ENCODE results near the gene TOX3. TPM values are rescaled to one million over a fixed set of nuclear protein-coding genes. Genes with fewer than 3 reads are reported as not detected.

Gene TOX3
- total RNA-seq, 1 donor from 2014 or later = not detected

GRCh38 chr16:52456368-52456767, 90.6 kb downstream of the TOX3 start:
- DNase-seq (no peak), ATAC-seq (ENCODE audit: low read depth) (no peak)
- POLR2A ChIA-PET = no interaction called here
- intact Hi-C loops (cut with micrococcal nuclease) = no loop called here
- TF ChIP-seq CTCF (IDR thresholded peaks at IDR 0.05) = no peak
- Mint-ChIP-seq H3K27me3 (no peaks in the 10 kb centered on the region), H3K4me1 (no peaks in the 10 kb centered on the region), H3K4me3 (no peak overlapping the region), H3K9me3 (no peaks in the 10 kb centered on the region), H3K27ac (no peak overlapping the region), H3K36me3 (ENCODE audit: low read depth) (no peaks in the 10 kb centered on the region)
- CTCF ChIA-PET = no interaction called here

- no peaks in the 10 kb centered on the region for H3K9me3 Mint-ChIP-seq
- no peaks in the 10 kb centered on the region for H3K4me1 Mint-ChIP-seq
- DNase-seq (no peak), ATAC-seq (ENCODE audit: low read depth) (no peak)
- intact Hi-C loops (cut with micrococcal nuclease) = no loop called here
- POLR2A ChIA-PET = no interaction called here
- no peaks in the 10 kb centered on the region for H3K27me3 Mint-ChIP-seq
- no peaks in the 10 kb centered on the region for H3K36me3 Mint-ChIP-seq (ENCODE audit: low read depth)
- H3K4me3 Mint-ChIP-seq = no peak overlapping the region
- TF ChIP-seq CTCF (IDR thresholded peaks at IDR 0.05) = no peak
- CTCF ChIA-PET = no interaction called here
- H3K27ac Mint-ChIP-seq = no peak overlapping the region
Measured at GRCh38 chr16:52455549-52456277, 91.2 kb downstream of the TOX3 start.

- POLR2A ChIA-PET = no interaction called here
Measured at GRCh38 chr16:52453644-52454043, 93.3 kb downstream of the TOX3 start.

GRCh38 chr16:52451971-52452421, 94.9 kb downstream of the TOX3 start:
- ATAC-seq (ENCODE audit: low read depth) (no peak), DNase-seq (no peak)
- H3K4me3 Mint-ChIP-seq = no peak overlapping the region
- H3K4me1 Mint-ChIP-seq = no peaks in the 10 kb centered on the region
- H3K9me3 Mint-ChIP-seq = no peaks in the 10 kb centered on the region
- H3K27ac Mint-ChIP-seq = no peak overlapping the region
- ChIA-PET POLR2A (no interaction called here), CTCF (no interaction called here)
- intact Hi-C loops (cut with micrococcal nuclease) = no loop called here
- no peaks in the 10 kb centered on the region for H3K36me3 Mint-ChIP-seq (ENCODE audit: low read depth)
- no peak for TF ChIP-seq CTCF (IDR thresholded peaks at IDR 0.05)
- no peaks in the 10 kb centered on the region for H3K27me3 Mint-ChIP-seq

More at GRCh38 chr16:52453644-52454043, 93.3 kb downstream of the TOX3 start:
- Mint-ChIP-seq H3K27ac (no peak overlapping the region), H3K4me1 (no peaks in the 10 kb centered on the region), H3K9me3 (no peaks in the 10 kb centered on the region), H3K36me3 (ENCODE audit: low read depth) (no peaks in the 10 kb centered on the region), H3K27me3 (no peaks in the 10 kb centered on the region), H3K4me3 (no peak overlapping the region)
- TF ChIP-seq CTCF (IDR thresholded peaks at IDR 0.05) = no peak
- DNase-seq (no peak), ATAC-seq (ENCODE audit: low read depth) (no peak)
- CTCF ChIA-PET = no interaction called here
- intact Hi-C loops (cut with micrococcal nuclease) = no loop called here

GRCh38 chr16:52450916-52451315, 96.0 kb downstream of the TOX3 start:
- TF ChIP-seq CTCF (IDR thresholded peaks at IDR 0.05) = no peak
- Mint-ChIP-seq H3K9me3 (no peaks in the 10 kb centered on the region), H3K4me1 (no peaks in the 10 kb centered on the region), H3K36me3 (ENCODE audit: low read depth) (no peaks in the 10 kb centered on the region), H3K27me3 (no peaks in the 10 kb centered on the region), H3K27ac (no peak overlapping the region), H3K4me3 (no peak overlapping the region)
- POLR2A ChIA-PET = no interaction called here
- intact Hi-C loops (cut with micrococcal nuclease) = no loop called here
- CTCF ChIA-PET = no interaction called here
- no peak for ATAC-seq (ENCODE audit: low read depth)
- DNase-seq = no peak
